ENCODE data around the gene SHOC2. TPM values are rescaled to one million over a fixed set of nuclear protein-coding genes. Genes with fewer than 3 reads are reported as not detected.

SHOC2 gene
- total and polyA plus RNA-seq, 2 of the 13 experiments (the other 11 are each of a cell fraction or from before 2014, with no cell fraction given): 8.6 to 25.5 TPM

- no peak for TF ChIP-seq MLXIP (CRISPR knock-in tag; IDR thresholded peaks at IDR 0.05; ENCODE audit: borderline replicate concordance)
- no peak for TF ChIP-seq ZNF776 (CRISPR knock-in tag; IDR thresholded peaks at IDR 0.05)
- TF ChIP-seq ZNF543 (CRISPR knock-in tag; IDR thresholded peaks at IDR 0.05): peak; percentile 13; the same call in 1 of the 2 replicates
- TF ChIP-seq, protein P1, sequence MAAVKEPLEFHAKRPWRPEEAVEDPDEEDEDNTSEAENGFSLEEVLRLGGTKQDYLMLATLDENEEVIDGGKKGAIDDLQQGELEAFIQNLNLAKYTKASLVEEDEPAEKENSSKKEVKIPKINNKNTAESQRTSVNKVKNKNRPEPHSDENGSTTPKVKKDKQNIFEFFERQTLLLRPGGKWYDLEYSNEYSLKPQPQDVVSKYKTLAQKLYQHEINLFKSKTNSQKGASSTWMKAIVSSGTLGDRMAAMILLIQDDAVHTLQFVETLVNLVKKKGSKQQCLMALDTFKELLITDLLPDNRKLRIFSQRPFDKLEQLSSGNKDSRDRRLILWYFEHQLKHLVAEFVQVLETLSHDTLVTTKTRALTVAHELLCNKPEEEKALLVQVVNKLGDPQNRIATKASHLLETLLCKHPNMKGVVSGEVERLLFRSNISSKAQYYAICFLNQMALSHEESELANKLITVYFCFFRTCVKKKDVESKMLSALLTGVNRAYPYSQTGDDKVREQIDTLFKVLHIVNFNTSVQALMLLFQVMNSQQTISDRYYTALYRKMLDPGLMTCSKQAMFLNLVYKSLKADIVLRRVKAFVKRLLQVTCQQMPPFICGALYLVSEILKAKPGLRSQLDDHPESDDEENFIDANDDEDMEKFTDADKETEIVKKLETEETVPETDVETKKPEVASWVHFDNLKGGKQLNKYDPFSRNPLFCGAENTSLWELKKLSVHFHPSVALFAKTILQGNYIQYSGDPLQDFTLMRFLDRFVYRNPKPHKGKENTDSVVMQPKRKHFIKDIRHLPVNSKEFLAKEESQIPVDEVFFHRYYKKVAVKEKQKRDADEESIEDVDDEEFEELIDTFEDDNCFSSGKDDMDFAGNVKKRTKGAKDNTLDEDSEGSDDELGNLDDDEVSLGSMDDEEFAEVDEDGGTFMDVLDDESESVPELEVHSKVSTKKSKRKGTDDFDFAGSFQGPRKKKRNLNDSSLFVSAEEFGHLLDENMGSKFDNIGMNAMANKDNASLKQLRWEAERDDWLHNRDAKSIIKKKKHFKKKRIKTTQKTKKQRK (IDR thresholded peaks at IDR 0.05; ENCODE audit: low read length): no peak
- 0 out of 2 replicates have a peak, but pooled peaks have one; percentile 64 for TF ChIP-seq BATF2 (CRISPR knock-in tag; IDR thresholded peaks at IDR 0.05)
- no peak for TF ChIP-seq PRMT3 (CRISPR knock-in tag; IDR thresholded peaks at IDR 0.05; ENCODE audit: borderline replicate concordance, low read depth)
- TF ChIP-seq ZNF773 (CRISPR knock-in tag; IDR thresholded peaks at IDR 0.05; ENCODE audit: borderline replicate concordance): no peak
- TF ChIP-seq ZFP1 (CRISPR knock-in tag; IDR thresholded peaks at IDR 0.05): no peak
- TF ChIP-seq GFI1 (CRISPR knock-in tag; IDR thresholded peaks at IDR 0.05; ENCODE audit: borderline replicate concordance): peak; percentile 42; the same call in 1 of the 2 replicates
- 0 out of 2 replicates have a peak, but pooled peaks have one; percentile 30 for TF ChIP-seq RELA (CRISPR knock-in tag; IDR thresholded peaks at IDR 0.05)
- TF ChIP-seq ZNF280B (CRISPR knock-in tag; IDR thresholded peaks at IDR 0.05; ENCODE audit: borderline replicate concordance): no peak
- TF ChIP-seq, protein P2, sequence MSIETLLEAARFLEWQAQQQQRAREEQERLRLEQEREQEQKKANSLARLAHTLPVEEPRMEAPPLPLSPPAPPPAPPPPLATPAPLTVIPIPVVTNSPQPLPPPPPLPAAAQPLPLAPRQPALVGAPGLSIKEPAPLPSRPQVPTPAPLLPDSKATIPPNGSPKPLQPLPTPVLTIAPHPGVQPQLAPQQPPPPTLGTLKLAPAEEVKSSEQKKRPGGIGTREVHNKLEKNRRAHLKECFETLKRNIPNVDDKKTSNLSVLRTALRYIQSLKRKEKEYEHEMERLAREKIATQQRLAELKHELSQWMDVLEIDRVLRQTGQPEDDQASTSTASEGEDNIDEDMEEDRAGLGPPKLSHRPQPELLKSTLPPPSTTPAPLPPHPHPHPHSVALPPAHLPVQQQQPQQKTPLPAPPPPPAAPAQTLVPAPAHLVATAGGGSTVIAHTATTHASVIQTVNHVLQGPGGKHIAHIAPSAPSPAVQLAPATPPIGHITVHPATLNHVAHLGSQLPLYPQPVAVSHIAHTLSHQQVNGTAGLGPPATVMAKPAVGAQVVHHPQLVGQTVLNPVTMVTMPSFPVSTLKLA (IDR thresholded peaks at IDR 0.05): no peak
- TF ChIP-seq ZNF451 (CRISPR knock-in tag; IDR thresholded peaks at IDR 0.05): no peak
- TF ChIP-seq ZNF775 (CRISPR knock-in tag; IDR thresholded peaks at IDR 0.05; ENCODE audit: borderline replicate concordance): no peak; the same call in 1 of the 2 replicates
- no peak for TF ChIP-seq ZNF75D (CRISPR knock-in tag; IDR thresholded peaks at IDR 0.05; ENCODE audit: borderline replicate concordance)
- no peak for TF ChIP-seq SRF (IDR thresholded peaks at IDR 0.05; ENCODE audit: low read depth, low read length)
- no peak for TF ChIP-seq ZNF720 (CRISPR knock-in tag; IDR thresholded peaks at IDR 0.05)
These were observed 47.0 kb upstream of the SHOC2 start (continued) for GRCh38 chr10:110872145-110872983.
